Measurements from ENCODE around the gene TIMM13. TPM values are rescaled to one million over a fixed set of nuclear protein-coding genes. Genes with fewer than 3 reads are reported as not detected.

TIMM13 gene
- total RNA-seq, 2 donors from 2014 or later = 100 to 252 TPM

- no peaks in the 10 kb centered on the region for H3K4me1 ChIP-seq
- H3K9me3 ChIP-seq = no peaks in the 10 kb centered on the region
- intact Hi-C loops (cut with DNase I) = no loop called here
- no peak for DNase-seq
- H3K27me3 ChIP-seq = no peaks in the 10 kb centered on the region
- H3K27ac ChIP-seq = no peak overlapping the region
- H3K9ac ChIP-seq (ENCODE audit: low read depth in 2 of 2, low read length in 2 of 2) = no peak overlapping the region
- H3K4me3 ChIP-seq = no peak overlapping the region
- TF ChIP-seq CTCF (IDR thresholded peaks at IDR 0.05) = no peak
- peaks cover 4% of the 10 kb centered on the region for H3K36me3 ChIP-seq
Observed at GRCh38 chr19:2444251-2445002, 17.0 kb upstream of the TIMM13 start.

GRCh38 chr19:2443785-2444182 is 16.4 kb upstream of the TIMM13 start:
- Histone ChIP-seq H3K4me3 (no peak overlapping the region), H3K9ac (ENCODE audit: low read depth in 2 of 2, low read length in 2 of 2) (no peak overlapping the region), H3K36me3 (peaks cover 4% of the 10 kb centered on the region), H3K27ac (no peak overlapping the region), H3K4me1 (no peaks in the 10 kb centered on the region), H3K9me3 (no peaks in the 10 kb centered on the region), H3K27me3 (no peaks in the 10 kb centered on the region)
- intact Hi-C loops (cut with DNase I) = no loop called here
- no peak for TF ChIP-seq CTCF (IDR thresholded peaks at IDR 0.05)
- no peak for DNase-seq

GRCh38 chr19:2443116-2443784 is 15.9 kb upstream of the TIMM13 start:
- DNase-seq = no peak
- no peaks in the 10 kb centered on the region for H3K9me3 ChIP-seq
- intact Hi-C loops (cut with DNase I) = no loop called here
- H3K36me3 ChIP-seq = peaks cover 4% of the 10 kb centered on the region
- no peaks in the 10 kb centered on the region for H3K4me1 ChIP-seq
- no peak overlapping the region for H3K9ac ChIP-seq (ENCODE audit: low read depth in 2 of 2, low read length in 2 of 2)
- TF ChIP-seq CTCF (IDR thresholded peaks at IDR 0.05) = no peak
- H3K27me3 ChIP-seq = no peaks in the 10 kb centered on the region
- H3K4me3 ChIP-seq = no peak overlapping the region
- no peak overlapping the region for H3K27ac ChIP-seq

GRCh38 chr19:2441096-2441752 is 13.8 kb upstream of the TIMM13 start:
- no peak for DNase-seq
- Histone ChIP-seq H3K36me3 (peaks cover 9% of the 10 kb centered on the region), H3K9me3 (no peaks in the 10 kb centered on the region), H3K9ac (ENCODE audit: low read depth in 2 of 2, low read length in 2 of 2) (no peak overlapping the region), H3K4me1 (no peaks in the 10 kb centered on the region), H3K27me3 (no peaks in the 10 kb centered on the region), H3K27ac (no peak overlapping the region), H3K4me3 (no peak overlapping the region)
- TF ChIP-seq CTCF (IDR thresholded peaks at IDR 0.05) = no peak
- intact Hi-C loops (cut with DNase I) = no loop called here

GRCh38 chr19:2440515-2440914 is 13.1 kb upstream of the TIMM13 start:
- intact Hi-C loops (cut with DNase I) = no loop called here
- Histone ChIP-seq H3K9ac (ENCODE audit: low read depth in 2 of 2, low read length in 2 of 2) (no peak overlapping the region), H3K27ac (no peak overlapping the region), H3K27me3 (no peaks in the 10 kb centered on the region), H3K4me1 (no peaks in the 10 kb centered on the region), H3K9me3 (no peaks in the 10 kb centered on the region), H3K4me3 (no peak overlapping the region), H3K36me3 (peaks cover 9% of the 10 kb centered on the region)
- no peak for DNase-seq
- no peak for TF ChIP-seq CTCF (IDR thresholded peaks at IDR 0.05)
